PC-9 (cell line): ENCODE results near the gene TENM4.

Experiments used
- EZH2 ChIP-seq: fragments of 200-600 bp; sonication (generic); IDR thresholded peaks from 2 replicates; pipeline ENCODE4 v1.8.0; 2017; ENCODE audit warnings: antibody characterized with exemption, low read depth
- TF ChIP-seq, protein P1 (sequence below): fragments of 200-600 bp; sonication (generic); conservative IDR thresholded peaks from 2 replicates; pipeline ENCODE4 v1.6.1; 2017; ENCODE audit warnings: mixed run types, antibody characterized with exemption, mild to moderate bottlenecking, moderate library complexity

DNA sequence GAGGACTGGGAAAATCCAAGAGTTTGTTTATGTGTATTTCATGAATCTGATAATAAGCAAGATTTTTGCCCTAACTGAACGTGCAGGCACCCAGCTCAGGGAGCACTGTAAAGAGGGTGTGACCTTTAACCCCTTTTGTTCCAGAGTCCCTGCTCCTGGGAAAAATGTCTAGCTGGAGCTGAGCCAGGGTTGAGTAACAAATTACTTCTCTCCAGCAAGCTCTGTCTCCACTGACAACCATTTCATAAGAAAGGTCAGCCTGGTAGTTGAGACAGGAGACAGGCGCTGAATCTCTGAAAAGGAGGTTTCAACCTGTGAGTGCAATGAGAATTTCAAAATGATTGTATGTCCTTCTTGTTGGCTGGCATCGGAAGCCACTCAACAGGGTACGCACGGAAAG, 709.8 kb downstream of the TENM4 start:
- TF ChIP-seq, protein P1, sequence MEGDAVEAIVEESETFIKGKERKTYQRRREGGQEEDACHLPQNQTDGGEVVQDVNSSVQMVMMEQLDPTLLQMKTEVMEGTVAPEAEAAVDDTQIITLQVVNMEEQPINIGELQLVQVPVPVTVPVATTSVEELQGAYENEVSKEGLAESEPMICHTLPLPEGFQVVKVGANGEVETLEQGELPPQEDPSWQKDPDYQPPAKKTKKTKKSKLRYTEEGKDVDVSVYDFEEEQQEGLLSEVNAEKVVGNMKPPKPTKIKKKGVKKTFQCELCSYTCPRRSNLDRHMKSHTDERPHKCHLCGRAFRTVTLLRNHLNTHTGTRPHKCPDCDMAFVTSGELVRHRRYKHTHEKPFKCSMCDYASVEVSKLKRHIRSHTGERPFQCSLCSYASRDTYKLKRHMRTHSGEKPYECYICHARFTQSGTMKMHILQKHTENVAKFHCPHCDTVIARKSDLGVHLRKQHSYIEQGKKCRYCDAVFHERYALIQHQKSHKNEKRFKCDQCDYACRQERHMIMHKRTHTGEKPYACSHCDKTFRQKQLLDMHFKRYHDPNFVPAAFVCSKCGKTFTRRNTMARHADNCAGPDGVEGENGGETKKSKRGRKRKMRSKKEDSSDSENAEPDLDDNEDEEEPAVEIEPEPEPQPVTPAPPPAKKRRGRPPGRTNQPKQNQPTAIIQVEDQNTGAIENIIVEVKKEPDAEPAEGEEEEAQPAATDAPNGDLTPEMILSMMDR = no peak
- TF ChIP-seq EZH2 = no peak
